HG02885 (cell line): ENCODE measurements around the gene TBX4.

Source experiments
- ATAC-seq: cut with Tn5 transposase; IDR thresholded peaks from one replicate; pipeline ENCODE4 v1.9.1; 2021; ENCODE audit warnings: mild to moderate bottlenecking; ENCODE audit not compliant: unreplicated experiment, poor library complexity

Gene TBX4

GRCh38 chr17:61452301-61453290 is at the start of gene TBX4:
Gene TBX4, plus strand, starts transcription at chr17:61452422. Its CDS starts 4,069 bp downstream, at chr17:61456491.
- ATAC-seq: no peak

- no peak for ATAC-seq
Observed at GRCh38 chr17:61402978-61403800, 49.0 kb upstream of the TBX4 start.

- no peak for ATAC-seq
Observed at GRCh38 chr17:61403801-61404662, 48.2 kb upstream of the TBX4 start.

GRCh38 chr17:61404663-61404912 is 47.6 kb upstream of the TBX4 start:
- ATAC-seq: no peak

GRCh38 chr17:61404913-61405685 is 47.1 kb upstream of the TBX4 start:
- no peak for ATAC-seq

- no peak for ATAC-seq
Observed at GRCh38 chr17:61405686-61406536, 46.3 kb upstream of the TBX4 start.

GRCh38 chr17:61406537-61406845 is 45.7 kb upstream of the TBX4 start:
- ATAC-seq: no peak

GRCh38 chr17:61406971-61407911 is 45.0 kb upstream of the TBX4 start:
- no peak for ATAC-seq

- ATAC-seq: no peak
Observed at GRCh38 chr17:61408151-61409041, 43.8 kb upstream of the TBX4 start.

GRCh38 chr17:61409301-61410112 is 42.7 kb upstream of the TBX4 start:
- peak; percentile 36 for ATAC-seq

GRCh38 chr17:61410141-61411010 is 41.8 kb upstream of the TBX4 start:
- peak; percentile 29 for ATAC-seq

GRCh38 chr17:61411011-61411260 is 41.3 kb upstream of the TBX4 start:
- ATAC-seq: no peak

GRCh38 chr17:61411261-61412142 is 40.7 kb upstream of the TBX4 start:
- ATAC-seq: no peak

- peak; percentile 74 for ATAC-seq
Observed at GRCh38 chr17:61412143-61412859, 39.9 kb upstream of the TBX4 start.
